ENCODE measurements around the gene STKLD1. TPM values are rescaled to one million over a fixed set of nuclear protein-coding genes. Genes with fewer than 3 reads are reported as not detected.

STKLD1 gene
- total and polyA plus RNA-seq, 9 of the 15 experiments (the other 6 are each of a cell fraction or from before 2014, with no cell fraction given), result 0.10 to 0.65 (median 0.33) TPM; not detected in 2

DNA sequence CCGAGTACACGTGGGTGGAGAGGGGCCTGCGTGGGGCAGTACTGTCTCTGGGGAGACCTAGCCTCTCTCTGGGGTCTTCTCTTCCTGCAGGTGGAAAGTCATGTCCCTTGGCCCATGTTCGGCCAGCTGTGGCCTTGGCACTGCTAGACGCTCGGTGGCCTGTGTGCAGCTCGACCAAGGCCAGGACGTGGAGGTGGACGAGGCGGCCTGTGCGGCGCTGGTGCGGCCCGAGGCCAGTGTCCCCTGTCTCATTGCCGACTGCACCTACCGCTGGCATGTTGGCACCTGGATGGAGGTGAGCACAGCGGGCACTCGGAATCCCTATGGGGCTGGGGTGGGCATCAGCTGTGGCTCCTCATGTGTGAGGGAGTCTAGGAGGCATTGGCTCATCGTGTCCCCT lies 78.2 kb downstream of the STKLD1 start:
- no peak overlapping the region for H2AFZ ChIP-seq (ENCODE audit: low read depth, low read length)
- no peak for FAIRE-seq
- intact Hi-C loops (cut with micrococcal nuclease) (no loop called here), in situ Hi-C loops (cut with MboI) (no loop called here)
- TF ChIP-seq, protein P1, sequence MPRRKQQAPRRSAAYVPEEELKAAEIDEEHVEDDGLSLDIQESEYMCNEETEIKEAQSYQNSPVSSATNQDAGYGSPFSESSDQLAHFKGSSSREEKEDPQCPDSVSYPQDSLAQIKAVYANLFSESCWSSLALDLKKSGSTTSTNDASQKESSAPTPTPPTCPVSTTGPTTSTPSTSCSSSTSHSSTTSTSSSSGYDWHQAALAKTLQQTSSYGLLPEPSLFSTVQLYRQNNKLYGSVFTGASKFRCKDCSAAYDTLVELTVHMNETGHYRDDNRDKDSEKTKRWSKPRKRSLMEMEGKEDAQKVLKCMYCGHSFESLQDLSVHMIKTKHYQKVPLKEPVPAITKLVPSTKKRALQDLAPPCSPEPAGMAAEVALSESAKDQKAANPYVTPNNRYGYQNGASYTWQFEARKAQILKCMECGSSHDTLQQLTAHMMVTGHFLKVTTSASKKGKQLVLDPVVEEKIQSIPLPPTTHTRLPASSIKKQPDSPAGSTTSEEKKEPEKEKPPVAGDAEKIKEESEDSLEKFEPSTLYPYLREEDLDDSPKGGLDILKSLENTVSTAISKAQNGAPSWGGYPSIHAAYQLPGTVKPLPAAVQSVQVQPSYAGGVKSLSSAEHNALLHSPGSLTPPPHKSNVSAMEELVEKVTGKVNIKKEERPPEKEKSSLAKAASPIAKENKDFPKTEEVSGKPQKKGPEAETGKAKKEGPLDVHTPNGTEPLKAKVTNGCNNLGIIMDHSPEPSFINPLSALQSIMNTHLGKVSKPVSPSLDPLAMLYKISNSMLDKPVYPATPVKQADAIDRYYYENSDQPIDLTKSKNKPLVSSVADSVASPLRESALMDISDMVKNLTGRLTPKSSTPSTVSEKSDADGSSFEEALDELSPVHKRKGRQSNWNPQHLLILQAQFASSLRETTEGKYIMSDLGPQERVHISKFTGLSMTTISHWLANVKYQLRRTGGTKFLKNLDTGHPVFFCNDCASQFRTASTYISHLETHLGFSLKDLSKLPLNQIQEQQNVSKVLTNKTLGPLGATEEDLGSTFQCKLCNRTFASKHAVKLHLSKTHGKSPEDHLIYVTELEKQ (CRISPR knock-in tag; IDR thresholded peaks at IDR 0.05), result no peak
- no peak for TF ChIP-seq MED1 (CRISPR knock-in tag; IDR thresholded peaks at IDR 0.05; ENCODE audit: borderline replicate concordance)
- TF ChIP-seq ZNF766 (CRISPR knock-in tag; conservative IDR thresholded peaks at IDR 0.05), result no peak
- TF ChIP-seq NR1H2 (CRISPR knock-in tag; IDR thresholded peaks at IDR 0.05), result no peak
- peaks cover 11% of the 10 kb centered on the region for H3K9me1 ChIP-seq (ENCODE audit: control insufficient read depth, insufficient read depth, low read length)
- no peaks in the 10 kb centered on the region for H3K36me3 ChIP-seq (ENCODE audit: control insufficient read depth, insufficient read depth, low read length)
- CTCF ChIA-PET (ENCODE audit: low intra/inter-chr PET ratio), result no interaction called here
- no peaks in the 10 kb centered on the region for H3K9me3 ChIP-seq (replicated peaks; ENCODE audit: control insufficient read depth, insufficient read depth, low read depth, low read length)
- no peak overlapping the region; a peak in 1 of 4 replicates for H3K9ac ChIP-seq (ENCODE audit: insufficient read depth in 1 of 2, low read depth in 2 of 2, low read length in 2 of 2)
- POLR2A ChIA-PET, result interaction anchor here (1.1 kb wide), 2 partner anchors 12 to 37 kb away, joined by 3 read pairs; partner anchors contain the start of gene REXO4
- DNase-seq (ENCODE audit: extremely low read depth in 1 of 4, low spot score in 3 of 4), result no peak
- ATAC-seq, result no peak
- H3K27ac ChIP-seq (ENCODE audit: extremely low read depth, low read depth, low read length), result no peak overlapping the region
- H3K4me2 ChIP-seq (ENCODE audit: insufficient read depth, low read length), result no peak overlapping the region
- H3K4me1 ChIP-seq (replicated peaks in 1 of 2; ENCODE audit: control insufficient read depth in 2 of 2, insufficient read depth in 2 of 2, low read length in 2 of 2), result peaks cover 5 to 29% of the 10 kb centered on the region in 2 experiments; a peak in 3 of 5 replicates
- H3K79me2 ChIP-seq (ENCODE audit: control insufficient read depth, insufficient read depth, low read length), result no peaks in the 10 kb centered on the region
- peaks cover 11% of the 10 kb centered on the region for H4K20me1 ChIP-seq (replicated peaks; ENCODE audit: control insufficient read depth, insufficient read depth, low read length)
- H3K27me3 ChIP-seq (ENCODE audit: control insufficient read depth in 2 of 2, insufficient read depth in 2 of 2, low read length in 2 of 2), result peaks cover 22 to 70% of the 10 kb centered on the region in 2 experiments; a peak in 4 of 5 replicates
- 13% methylated on average over 16 of the region's 19 CpGs for WGBS (ENCODE audit: insufficient coverage, low coverage, missing lambda C conversion rate)
- no TSS peak for BruUV-seq (replicated peaks)
- no peak overlapping the region for H3K4me3 ChIP-seq

Measured in K562 (cell line).